GM12873 (cell line): ENCODE results near the gene CALML3.

Experiments used
- CTCF ChIP-seq: IDR thresholded peaks from 2 replicates; pipeline ENCODE4 v1.5.1; 2012; ENCODE audit warnings: low read depth, mild to moderate bottlenecking, moderate library complexity, low read length, control low read depth; ENCODE audit not compliant: insufficient read depth; ENCODE audit errors: missing control alignments

The CALML3 gene

GRCh38 chr10:5555881-5556280, 31.1 kb downstream of the CALML3 start:
- no peak for TF ChIP-seq CTCF

- TF ChIP-seq CTCF, result no peak
Measured at GRCh38 chr10:5556576-5556975, 31.8 kb downstream of the CALML3 start.

DNA sequence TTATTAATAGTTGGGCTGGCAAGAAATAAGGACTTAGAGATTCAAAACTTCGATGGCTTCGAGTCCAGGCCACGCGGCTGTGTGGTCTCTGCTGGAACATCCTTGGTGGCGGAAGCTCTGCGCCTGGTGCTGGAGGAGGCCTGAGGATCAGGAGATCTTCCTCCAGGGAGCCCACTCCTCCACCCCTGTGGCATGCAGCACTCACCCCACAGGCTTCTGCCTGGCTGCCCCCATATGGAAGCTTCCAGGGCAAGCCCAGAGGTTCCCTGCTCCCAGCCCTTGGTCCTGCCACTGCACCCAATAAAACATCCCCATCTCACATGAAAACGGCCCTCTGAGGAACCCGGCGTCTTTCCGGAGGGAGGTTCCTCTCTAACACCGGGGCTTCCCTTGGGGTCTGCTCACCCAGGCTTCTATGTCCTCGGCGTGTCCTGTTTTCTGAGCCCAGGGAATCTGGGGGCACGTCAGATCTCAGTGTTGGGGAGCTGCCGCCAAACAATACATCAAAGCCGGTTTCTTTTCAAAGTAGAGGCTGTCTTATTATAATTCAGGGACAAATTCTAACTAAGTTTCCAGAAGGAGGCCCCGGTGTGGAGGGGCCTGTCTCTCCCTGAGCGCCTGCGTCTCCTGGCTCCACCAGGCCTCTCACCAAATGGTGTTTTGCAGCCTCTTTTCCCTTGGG, 32.4 kb downstream of the CALML3 start:
- no peak for TF ChIP-seq CTCF

DNA sequence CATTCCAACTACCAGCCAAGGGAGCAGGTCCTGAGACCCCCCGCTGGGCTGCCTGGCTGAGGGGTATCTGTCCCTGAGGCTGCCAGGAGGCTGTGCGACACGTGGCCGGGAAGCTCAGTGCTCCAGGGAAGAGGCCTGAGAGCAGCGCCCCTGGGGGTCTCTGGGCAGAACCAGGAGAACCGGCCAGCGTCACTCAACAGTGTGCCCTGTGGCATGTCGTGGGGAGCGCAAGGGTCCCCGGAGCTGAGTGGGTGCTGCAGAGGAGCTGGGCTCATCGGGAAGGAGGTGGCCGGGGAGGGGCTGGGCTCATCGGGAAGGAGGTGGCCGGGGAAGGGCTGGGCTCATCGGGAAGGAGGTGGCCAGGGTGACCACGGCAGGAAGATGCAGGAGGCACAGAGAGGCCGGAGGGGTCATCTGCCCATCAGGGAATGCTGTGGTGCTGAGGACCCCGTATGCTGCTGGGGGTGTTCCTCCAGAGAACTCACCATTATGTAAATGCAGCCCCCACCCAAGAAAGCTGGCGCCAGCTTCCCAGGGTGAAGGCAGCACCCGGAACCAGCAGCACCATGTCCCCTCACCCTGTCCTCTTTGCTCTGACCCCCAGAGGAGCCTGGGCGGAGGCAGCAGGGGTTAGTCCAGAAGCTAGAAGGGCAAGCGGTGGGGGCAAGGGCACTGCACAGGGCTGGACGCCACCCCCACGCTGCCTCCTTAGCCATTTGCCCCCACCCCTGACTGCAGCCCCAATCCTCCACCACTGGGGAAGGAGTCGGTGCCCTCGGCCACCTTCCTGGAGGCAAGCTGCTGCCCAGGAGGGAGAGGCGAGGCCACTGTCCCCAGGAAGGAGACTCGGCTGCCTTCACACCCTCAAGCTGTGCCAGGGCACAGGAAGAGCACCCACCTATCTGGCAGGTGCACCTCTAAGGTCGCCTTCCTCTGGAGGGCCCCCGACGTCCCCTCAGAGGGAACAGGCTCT, 33.3 kb downstream of the CALML3 start:
- TF ChIP-seq CTCF, result no peak

- no peak for TF ChIP-seq CTCF
Measured at GRCh38 chr10:5559642-5560141, 34.9 kb downstream of the CALML3 start.

DNA sequence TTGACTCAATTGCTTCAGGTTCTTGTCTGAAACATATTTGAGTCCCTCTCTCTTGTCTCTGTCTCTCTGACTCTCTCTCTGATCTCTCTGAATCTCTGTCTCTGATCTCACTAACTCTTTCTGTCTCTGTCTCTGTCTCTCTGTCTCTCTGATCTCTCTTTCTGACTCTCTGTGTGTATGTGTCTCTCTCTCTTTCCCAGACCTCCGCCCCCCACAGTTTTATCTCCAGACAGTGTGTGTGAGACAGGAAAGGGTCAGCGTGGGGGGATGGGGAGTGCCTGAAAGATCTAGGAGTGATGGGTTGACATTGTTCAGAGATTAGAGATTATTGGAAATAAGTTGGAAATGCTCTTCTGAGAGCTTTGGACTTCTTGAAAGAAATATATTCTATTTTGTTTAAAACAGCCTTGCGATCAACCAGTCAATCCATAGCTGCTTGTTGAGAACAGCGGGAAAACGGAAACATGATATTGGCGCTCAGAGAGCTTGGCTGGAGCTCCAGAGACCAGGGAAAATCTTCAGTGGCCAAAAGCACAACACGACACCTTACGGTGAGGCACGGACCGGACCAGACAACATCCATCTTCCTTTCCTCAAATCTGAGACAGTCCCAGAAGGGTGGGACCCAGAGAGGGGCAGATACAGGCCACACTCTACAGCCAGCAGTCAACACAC, 35.5 kb downstream of the CALML3 start:
- TF ChIP-seq CTCF, result no peak
